HUES64 (cell line): ENCODE data around the gene SH3BP1.

Experiments
- H3K27ac ChIP-seq: 2 replicates; pipeline ENCODE4 v1.7.0; 2013; ENCODE audit warnings: low read depth, low read length, inconsistent platforms
- H3K27me3 ChIP-seq: 2 replicates; pipeline ENCODE4 v1.6.1; 2013; ENCODE audit warnings: mild to moderate bottlenecking, low read length; ENCODE audit not compliant: insufficient read depth
- H3K36me3 ChIP-seq: 2 replicates; pipeline ENCODE4 v1.6.1; 2013; ENCODE audit warnings: mild to moderate bottlenecking, low read length; ENCODE audit not compliant: insufficient read depth
- H3K4me1 ChIP-seq: 2 replicates; pipeline ENCODE4 v1.6.1; 2013; ENCODE audit warnings: mild to moderate bottlenecking, low read length, moderate library complexity; ENCODE audit not compliant: insufficient read depth
- H3K4me3 ChIP-seq: 2 replicates; pipeline ENCODE4 v1.5.1; 2013; ENCODE audit warnings: mild to moderate bottlenecking, low read length, moderate library complexity
- H3K9ac ChIP-seq: 2 replicates; pipeline ENCODE4 v1.6.1; 2013; ENCODE audit warnings: mild to moderate bottlenecking, low read depth, low read length
- H3K9me3 ChIP-seq: 2 replicates; pipeline ENCODE4 v1.6.1; 2013; ENCODE audit warnings: low read depth, low read length; ENCODE audit not compliant: insufficient read depth
- WGBS: fragments of 150-250, 120-280 bp; methylation state at CpG from one replicate; pipeline ENCODE4 v1.1.7; 2013; ENCODE audit warnings: missing lambda C conversion rate; 5-methylcytosine and 5-hydroxymethylcytosine counted together

Gene SH3BP1

GRCh38 chr22:37704645-37705044 is 65.2 kb downstream of the SH3BP1 start:
- no peak overlapping the region for H3K4me3 ChIP-seq
- WGBS: 96% methylated on average over 3 of the region's 3 CpGs
- no peak overlapping the region for H3K9ac ChIP-seq
- H3K36me3 ChIP-seq: peaks cover 75% of the 10 kb centered on the region
- H3K27ac ChIP-seq: no peak overlapping the region
- H3K4me1 ChIP-seq: no peaks in the 10 kb centered on the region
- H3K27me3 ChIP-seq: no peaks in the 10 kb centered on the region
- no peaks in the 10 kb centered on the region for H3K9me3 ChIP-seq

- H3K27me3 ChIP-seq: no peaks in the 10 kb centered on the region
- 88% methylated on average over 3 of the region's 3 CpGs for WGBS
- no peaks in the 10 kb centered on the region for H3K4me1 ChIP-seq
- no peak overlapping the region for H3K27ac ChIP-seq
- H3K9me3 ChIP-seq: no peaks in the 10 kb centered on the region
- H3K4me3 ChIP-seq: no peak overlapping the region
- no peak overlapping the region for H3K9ac ChIP-seq
- H3K36me3 ChIP-seq: peaks cover 77% of the 10 kb centered on the region
These were observed 65.7 kb downstream of the SH3BP1 start for GRCh38 chr22:37705205-37705604.
